ENCODE results near the gene ATP1A3. TPM values are rescaled to one million over a fixed set of nuclear protein-coding genes. Genes with fewer than 3 reads are reported as not detected.
A peak's percentile ranks its signal among the peaks of the same experiment; 100 is the strongest.

Gene ATP1A3
- total and polyA plus RNA-seq, 2 of the 13 experiments (the other 11 are each of a cell fraction or from before 2014, with no cell fraction given), result 0.01 to 0.04 TPM

DNA sequence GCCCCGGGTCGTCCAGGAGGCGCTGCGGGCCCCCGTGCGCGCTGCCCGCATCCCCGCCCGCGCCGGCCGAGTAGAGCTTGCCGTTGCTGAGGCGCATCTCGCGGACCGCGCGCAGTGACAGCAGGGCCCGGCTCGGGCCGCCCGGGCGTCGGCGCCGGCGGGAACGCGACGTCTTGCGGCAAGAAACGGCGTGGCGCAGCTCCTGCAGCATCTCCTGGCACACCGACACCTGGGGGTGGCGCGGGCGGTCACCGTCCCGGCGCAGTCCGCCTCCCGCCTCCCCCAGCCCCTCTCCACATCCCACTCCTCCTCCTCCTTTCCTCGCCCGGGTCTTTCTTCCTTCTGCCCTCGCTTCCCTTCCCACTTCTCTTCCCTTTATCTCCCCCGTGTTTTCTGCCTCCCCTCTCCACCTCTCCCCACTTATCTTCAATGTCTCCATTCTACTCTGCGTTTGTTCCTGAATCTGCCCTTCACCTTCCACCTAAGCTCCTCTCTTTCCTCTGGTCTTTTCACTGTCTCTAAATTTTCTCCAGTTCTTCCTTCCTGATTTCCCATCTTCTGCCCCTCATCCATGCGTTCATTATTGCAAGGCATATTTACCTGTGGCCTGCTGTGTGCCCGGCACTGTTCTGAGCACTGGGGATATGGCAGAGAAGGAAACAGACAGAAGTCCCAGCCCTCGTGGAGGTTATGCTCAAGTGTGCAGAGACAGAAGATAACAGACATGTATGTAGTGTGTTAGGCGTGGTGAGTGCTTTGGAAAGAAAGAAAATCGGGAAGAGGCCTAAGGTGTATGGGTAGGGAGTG lies 5.2 kb upstream of the ATP1A3 start:
- 30% methylated on average over 18 of the region's 55 CpGs for WGBS (ENCODE audit: low lambda C conversion rate)
- Histone ChIP-seq H4K20me1 (ENCODE audit: insufficient read depth, low read length) (0 out of 2 replicates have a peak, but pooled peaks cover 8% of the 10 kb centered on the region), H3K36me3 (replicated peaks in 1 of 2; ENCODE audit: control insufficient read depth in 1 of 2, insufficient read depth in 2 of 2, low read length in 2 of 2) (no peaks in the 10 kb centered on the region), H3K27ac (ENCODE audit: extremely low read length, insufficient read depth, low read length) (no peak overlapping the region), H3K4me2 (ENCODE audit: low read depth, low read length) (no peak overlapping the region), H3K4me3 (replicated peaks in 1 of 3; ENCODE audit: insufficient read depth in 1 of 3, low read depth in 2 of 3, low read length in 3 of 3) (no peak overlapping the region), H3K9me3 (ENCODE audit: low read length) (no peaks in the 10 kb centered on the region), H2AFZ (ENCODE audit: low read length) (no peak overlapping the region), H3K79me2 (ENCODE audit: insufficient read depth, low read length) (no peaks in the 10 kb centered on the region), H3K9ac (ENCODE audit: insufficient read depth, low read depth, low read length) (no peak overlapping the region), H3K27me3 (ENCODE audit: control insufficient read depth in 1 of 2, insufficient read depth in 2 of 2, low read length in 2 of 2) (peaks cover 8 to 70% of the 10 kb centered on the region in 2 experiments; a peak in 4 of 5 replicates), H3K4me1 (ENCODE audit: insufficient read depth, low read length) (no peaks in the 10 kb centered on the region)
- ATAC-seq (no peak), DNase-seq (ENCODE audit: low spot score) (no peak), FAIRE-seq (no peak)
- intact Hi-C loops (cut with micrococcal nuclease; ENCODE audit: unreplicated experiment) (loop anchor here (2.0 kb wide), 1 partner anchor 36 kb away; no protein-coding TSS in a partner anchor), in situ Hi-C loops (cut with HindIII; ENCODE audit: extremely low pct_ligation_motif_present, low pct_unique_long_range_greater_than_20kb) (no loop called here)
- no TSS peak for BruUV-seq (replicated peaks)
- ChIA-PET POLR2A (no interaction called here), CTCF (ENCODE audit: low intra/inter-chr PET ratio, low total read pairs) (interaction anchor here (0.7 kb wide), 1 partner anchor 36 kb away, joined by 3 read pairs; no protein-coding TSS in a partner anchor)
- 0 out of 2 replicates have a peak, but pooled peaks have one; percentile 1 for TF ChIP-seq ZFX (CRISPR knock-in tag; IDR thresholded peaks at IDR 0.05; ENCODE audit: low read depth)
- TF ChIP-seq EZH2 (conservative IDR thresholded peaks at IDR 0.05; ENCODE audit: low read depth, low read length), result peak; percentile 88; the same call in 1 of the 2 replicates
- TF ChIP-seq ZNF605 (CRISPR knock-in tag; IDR thresholded peaks at IDR 0.05), result no peak

DNA sequence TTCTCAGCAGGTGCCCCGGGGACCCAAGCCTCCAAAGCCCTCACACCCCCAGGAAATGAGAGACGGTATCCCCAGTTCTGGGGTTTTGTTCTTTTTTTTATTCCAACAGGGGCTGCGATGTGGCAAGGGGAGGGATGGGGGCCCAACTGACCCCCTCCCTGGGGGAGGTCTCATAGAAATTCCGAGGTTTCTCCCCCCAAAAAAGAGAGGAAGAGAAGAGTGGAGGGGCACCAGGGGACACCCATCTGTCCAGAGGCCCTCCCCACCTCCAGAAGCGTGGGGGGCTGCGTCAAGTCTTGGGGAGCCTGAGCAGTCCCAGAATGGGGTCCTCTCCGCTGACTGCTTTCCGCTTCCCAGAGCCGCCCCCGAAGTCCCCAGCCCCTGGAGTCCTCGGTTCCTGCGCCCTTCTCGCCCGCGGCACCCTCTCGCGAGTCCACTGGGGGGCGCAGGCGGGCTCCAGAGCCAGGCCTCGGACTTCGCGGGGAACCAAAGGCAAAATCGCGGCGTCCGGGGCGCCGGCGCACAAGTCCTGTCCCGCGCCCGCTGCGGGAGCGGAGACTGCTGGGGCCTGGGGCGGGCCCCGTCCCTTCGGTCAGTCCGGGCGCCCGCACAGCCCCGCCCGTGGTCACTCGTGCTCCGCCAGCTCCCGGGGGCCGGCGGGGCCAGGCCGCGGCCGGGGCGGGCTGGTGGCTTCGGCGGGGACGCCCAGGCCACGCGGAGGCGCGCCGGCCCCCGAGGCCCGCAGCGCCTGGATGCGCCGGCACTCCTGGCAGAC lies 4.4 kb upstream of the ATP1A3 start:
- Histone ChIP-seq H3K9me3 (ENCODE audit: low read length) (no peaks in the 10 kb centered on the region), H3K79me2 (ENCODE audit: insufficient read depth, low read length) (no peaks in the 10 kb centered on the region), H3K36me3 (replicated peaks in 1 of 2; ENCODE audit: control insufficient read depth in 1 of 2, insufficient read depth in 2 of 2, low read length in 2 of 2) (no peaks in the 10 kb centered on the region), H3K27ac (ENCODE audit: extremely low read length, insufficient read depth, low read length) (no peak overlapping the region), H3K9ac (ENCODE audit: insufficient read depth, low read depth, low read length) (no peak overlapping the region), H3K4me1 (ENCODE audit: insufficient read depth, low read length) (no peaks in the 10 kb centered on the region), H2AFZ (ENCODE audit: low read length) (no peak overlapping the region), H3K4me2 (ENCODE audit: low read depth, low read length) (peak overlapping the region; percentile 23; the same call in 1 of the 2 replicates), H4K20me1 (ENCODE audit: insufficient read depth, low read length) (0 out of 2 replicates have a peak, but pooled peaks cover 8% of the 10 kb centered on the region), H3K4me3 (replicated peaks in 1 of 3; ENCODE audit: insufficient read depth in 1 of 3, low read depth in 2 of 3, low read length in 3 of 3) (no peak overlapping the region), H3K27me3 (ENCODE audit: control insufficient read depth in 1 of 2, insufficient read depth in 2 of 2, low read length in 2 of 2) (peaks cover 7 to 66% of the 10 kb centered on the region in 2 experiments; a peak in 4 of 5 replicates)
- intact Hi-C loops (cut with micrococcal nuclease; ENCODE audit: unreplicated experiment) (loop anchor here (2.0 kb wide), 1 partner anchor 36 kb away; no protein-coding TSS in a partner anchor), in situ Hi-C loops (cut with HindIII; ENCODE audit: extremely low pct_ligation_motif_present, low pct_unique_long_range_greater_than_20kb) (no loop called here)
- WGBS (ENCODE audit: low lambda C conversion rate), result 7% methylated on average over 12 of the region's 64 CpGs
- BruUV-seq (replicated peaks), result no TSS peak
- DNase-seq (ENCODE audit: low spot score) (peak; percentile 17), ATAC-seq (peak; percentile 57), FAIRE-seq (no peak)
- POLR2A ChIA-PET, result no interaction called here
- CTCF ChIA-PET (ENCODE audit: low intra/inter-chr PET ratio, low total read pairs), result interaction anchor here (0.7 kb wide), 1 partner anchor 37 kb away, joined by 3 read pairs; no protein-coding TSS in a partner anchor
- no peak for TF ChIP-seq ZNF572 (CRISPR knock-in tag; IDR thresholded peaks at IDR 0.05)
- no peak for TF ChIP-seq ZBTB26 (CRISPR knock-in tag; IDR thresholded peaks at IDR 0.05; ENCODE audit: borderline replicate concordance)
- TF ChIP-seq TCF12 (IDR thresholded peaks at IDR 0.05), result no peak
- no peak for TF ChIP-seq TCF12 (CRISPR knock-in tag; IDR thresholded peaks at IDR 0.05)
- TF ChIP-seq, protein P1, sequence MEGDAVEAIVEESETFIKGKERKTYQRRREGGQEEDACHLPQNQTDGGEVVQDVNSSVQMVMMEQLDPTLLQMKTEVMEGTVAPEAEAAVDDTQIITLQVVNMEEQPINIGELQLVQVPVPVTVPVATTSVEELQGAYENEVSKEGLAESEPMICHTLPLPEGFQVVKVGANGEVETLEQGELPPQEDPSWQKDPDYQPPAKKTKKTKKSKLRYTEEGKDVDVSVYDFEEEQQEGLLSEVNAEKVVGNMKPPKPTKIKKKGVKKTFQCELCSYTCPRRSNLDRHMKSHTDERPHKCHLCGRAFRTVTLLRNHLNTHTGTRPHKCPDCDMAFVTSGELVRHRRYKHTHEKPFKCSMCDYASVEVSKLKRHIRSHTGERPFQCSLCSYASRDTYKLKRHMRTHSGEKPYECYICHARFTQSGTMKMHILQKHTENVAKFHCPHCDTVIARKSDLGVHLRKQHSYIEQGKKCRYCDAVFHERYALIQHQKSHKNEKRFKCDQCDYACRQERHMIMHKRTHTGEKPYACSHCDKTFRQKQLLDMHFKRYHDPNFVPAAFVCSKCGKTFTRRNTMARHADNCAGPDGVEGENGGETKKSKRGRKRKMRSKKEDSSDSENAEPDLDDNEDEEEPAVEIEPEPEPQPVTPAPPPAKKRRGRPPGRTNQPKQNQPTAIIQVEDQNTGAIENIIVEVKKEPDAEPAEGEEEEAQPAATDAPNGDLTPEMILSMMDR (CRISPR knock-in tag; IDR thresholded peaks at IDR 0.05), result peak; percentile 67
- TF ChIP-seq IRX3 (CRISPR knock-in tag; IDR thresholded peaks at IDR 0.05; ENCODE audit: borderline replicate concordance, low read depth), result no peak
- TF ChIP-seq ZFX (CRISPR knock-in tag; IDR thresholded peaks at IDR 0.05; ENCODE audit: low read depth), result 0 out of 2 replicates have a peak, but pooled peaks have one; percentile 11
- no peak for TF ChIP-seq FOXJ3 (CRISPR knock-in tag; IDR thresholded peaks at IDR 0.05; ENCODE audit: borderline replicate concordance)
- no peak for TF ChIP-seq FOSL2 (CRISPR knock-in tag; IDR thresholded peaks at IDR 0.05)
- 0 out of 2 replicates have a peak, but pooled peaks have one; percentile 37 for TF ChIP-seq KDM2A (CRISPR knock-in tag; IDR thresholded peaks at IDR 0.05; ENCODE audit: borderline replicate concordance, low read depth)

Measured in HepG2 (cell line).